RCC 7860 (cell line): ENCODE results near the gene GLIS2.

Experiments
- DNase-seq: peaks from one replicate; pipeline ENCODE4 v3.0.0-alpha.2; 2015; ENCODE audit warnings: low spot score
- FAIRE-seq: peaks from 2 replicates; lab custom pipeline; 2012; peaks lifted over from hg19 to GRCh38; lab: Jason Lieb, UNC

Gene GLIS2

DNA sequence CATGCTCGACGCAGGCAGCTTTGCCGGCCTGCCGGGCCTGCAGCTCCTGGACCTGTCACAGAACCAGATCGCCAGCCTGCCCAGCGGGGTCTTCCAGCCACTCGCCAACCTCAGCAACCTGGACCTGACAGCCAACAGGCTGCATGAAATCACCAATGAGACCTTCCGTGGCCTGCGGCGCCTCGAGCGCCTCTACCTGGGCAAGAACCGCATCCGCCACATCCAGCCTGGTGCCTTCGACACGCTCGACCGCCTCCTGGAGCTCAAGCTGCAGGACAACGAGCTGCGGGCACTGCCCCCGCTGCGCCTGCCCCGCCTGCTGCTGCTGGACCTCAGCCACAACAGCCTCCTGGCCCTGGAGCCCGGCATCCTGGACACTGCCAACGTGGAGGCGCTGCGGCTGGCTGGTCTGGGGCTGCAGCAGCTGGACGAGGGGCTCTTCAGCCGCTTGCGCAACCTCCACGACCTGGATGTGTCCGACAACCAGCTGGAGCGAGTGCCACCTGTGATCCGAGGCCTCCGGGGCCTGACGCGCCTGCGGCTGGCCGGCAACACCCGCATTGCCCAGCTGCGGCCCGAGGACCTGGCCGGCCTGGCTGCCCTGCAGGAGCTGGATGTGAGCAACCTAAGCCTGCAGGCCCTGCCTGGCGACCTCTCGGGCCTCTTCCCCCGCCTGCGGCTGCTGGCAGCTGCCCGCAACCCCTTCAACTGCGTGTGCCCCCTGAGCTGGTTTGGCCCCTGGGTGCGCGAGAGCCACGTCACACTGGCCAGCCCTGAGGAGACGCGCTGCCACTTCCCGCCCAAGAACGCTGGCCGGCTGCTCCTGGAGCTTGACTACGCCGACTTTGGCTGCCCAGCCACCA is 65.4 kb downstream of the GLIS2 start:
- no peak for FAIRE-seq
- no peak for DNase-seq

DNA sequence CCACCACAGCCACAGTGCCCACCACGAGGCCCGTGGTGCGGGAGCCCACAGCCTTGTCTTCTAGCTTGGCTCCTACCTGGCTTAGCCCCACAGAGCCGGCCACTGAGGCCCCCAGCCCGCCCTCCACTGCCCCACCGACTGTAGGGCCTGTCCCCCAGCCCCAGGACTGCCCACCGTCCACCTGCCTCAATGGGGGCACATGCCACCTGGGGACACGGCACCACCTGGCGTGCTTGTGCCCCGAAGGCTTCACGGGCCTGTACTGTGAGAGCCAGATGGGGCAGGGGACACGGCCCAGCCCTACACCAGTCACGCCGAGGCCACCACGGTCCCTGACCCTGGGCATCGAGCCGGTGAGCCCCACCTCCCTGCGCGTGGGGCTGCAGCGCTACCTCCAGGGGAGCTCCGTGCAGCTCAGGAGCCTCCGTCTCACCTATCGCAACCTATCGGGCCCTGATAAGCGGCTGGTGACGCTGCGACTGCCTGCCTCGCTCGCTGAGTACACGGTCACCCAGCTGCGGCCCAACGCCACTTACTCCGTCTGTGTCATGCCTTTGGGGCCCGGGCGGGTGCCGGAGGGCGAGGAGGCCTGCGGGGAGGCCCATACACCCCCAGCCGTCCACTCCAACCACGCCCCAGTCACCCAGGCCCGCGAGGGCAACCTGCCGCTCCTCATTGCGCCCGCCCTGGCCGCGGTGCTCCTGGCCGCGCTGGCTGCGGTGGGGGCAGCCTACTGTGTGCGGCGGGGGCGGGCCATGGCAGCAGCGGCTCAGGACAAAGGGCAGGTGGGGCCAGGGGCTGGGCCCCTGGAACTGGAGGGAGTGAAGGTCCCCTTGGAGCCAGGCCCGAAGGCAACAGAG is 66.3 kb downstream of the GLIS2 start:
- no peak for FAIRE-seq
- no peak for DNase-seq

DNA sequence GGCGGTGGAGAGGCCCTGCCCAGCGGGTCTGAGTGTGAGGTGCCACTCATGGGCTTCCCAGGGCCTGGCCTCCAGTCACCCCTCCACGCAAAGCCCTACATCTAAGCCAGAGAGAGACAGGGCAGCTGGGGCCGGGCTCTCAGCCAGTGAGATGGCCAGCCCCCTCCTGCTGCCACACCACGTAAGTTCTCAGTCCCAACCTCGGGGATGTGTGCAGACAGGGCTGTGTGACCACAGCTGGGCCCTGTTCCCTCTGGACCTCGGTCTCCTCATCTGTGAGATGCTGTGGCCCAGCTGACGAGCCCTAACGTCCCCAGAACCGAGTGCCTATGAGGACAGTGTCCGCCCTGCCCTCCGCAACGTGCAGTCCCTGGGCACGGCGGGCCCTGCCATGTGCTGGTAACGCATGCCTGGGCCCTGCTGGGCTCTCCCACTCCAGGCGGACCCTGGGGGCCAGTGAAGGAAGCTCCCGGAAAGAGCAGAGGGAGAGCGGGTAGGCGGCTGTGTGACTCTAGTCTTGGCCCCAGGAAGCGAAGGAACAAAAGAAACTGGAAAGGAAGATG is 67.0 kb downstream of the GLIS2 start:
- no peak for FAIRE-seq
- no peak for DNase-seq

DNA sequence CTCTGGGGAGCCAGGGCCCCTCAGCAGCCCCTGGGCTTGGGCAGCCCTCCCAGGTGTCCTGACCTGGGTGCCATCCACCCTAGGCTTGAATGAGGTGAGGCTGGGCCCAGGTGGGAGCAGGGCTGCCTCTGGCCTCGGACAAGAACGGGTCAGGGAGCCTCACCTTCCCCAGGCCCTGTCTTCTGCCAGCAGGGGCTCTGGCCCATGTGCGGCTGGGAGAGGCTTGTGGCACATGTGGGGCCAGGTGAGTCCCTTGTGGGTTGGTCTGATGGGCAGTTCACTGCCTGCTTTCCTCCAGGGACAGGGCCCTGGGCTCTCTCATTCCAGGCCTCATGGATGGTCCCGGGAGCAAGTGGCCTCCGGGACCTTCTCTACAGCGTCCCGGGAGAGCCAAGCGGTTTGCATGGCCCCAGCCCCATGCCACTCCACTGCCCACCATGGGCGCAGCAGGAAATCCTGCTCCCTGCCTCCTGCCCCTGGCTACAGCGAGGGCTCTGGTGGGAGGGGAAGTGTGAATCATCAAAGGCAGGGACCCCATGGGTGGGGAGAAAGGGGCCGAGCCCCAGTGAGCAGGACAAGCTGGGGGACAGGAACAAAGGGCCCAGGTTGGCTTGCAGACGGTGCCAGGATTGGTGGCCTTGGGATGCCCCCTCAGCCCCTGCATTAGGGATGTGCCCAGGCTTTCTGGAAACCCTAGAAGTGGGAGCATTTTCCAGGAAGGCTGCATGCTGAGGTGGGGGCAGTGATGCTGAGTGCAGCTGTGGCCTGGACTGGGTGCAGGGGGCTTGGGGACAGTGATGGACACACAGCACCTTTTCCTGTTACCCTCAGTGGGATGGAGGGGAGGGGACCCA is 68.0 kb downstream of the GLIS2 start:
- no peak for DNase-seq
- no peak for FAIRE-seq

DNA sequence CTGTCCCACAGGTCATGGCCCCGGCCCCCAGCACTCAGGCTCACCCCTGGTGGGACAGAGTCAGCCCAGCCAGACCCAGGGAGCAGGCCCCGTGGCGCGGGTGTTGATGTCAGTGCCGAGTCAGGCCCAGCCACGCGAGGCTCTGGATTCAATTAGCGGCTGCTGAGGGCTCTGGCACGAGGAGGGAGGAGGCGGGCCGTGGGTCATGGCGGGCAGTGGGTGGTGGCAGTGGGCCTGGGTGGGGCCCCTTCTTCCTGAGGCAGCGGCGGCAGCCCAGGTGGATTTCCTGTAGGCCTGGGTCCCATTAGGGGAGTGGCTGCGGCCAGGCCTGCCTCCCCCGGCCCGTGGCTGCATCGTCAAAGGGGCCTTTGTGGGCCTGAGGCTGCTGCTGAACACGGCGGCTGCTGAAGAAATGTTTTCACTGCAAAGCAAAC is 68.7 kb downstream of the GLIS2 start:
- DNase-seq (no peak), FAIRE-seq (no peak)

DNA sequence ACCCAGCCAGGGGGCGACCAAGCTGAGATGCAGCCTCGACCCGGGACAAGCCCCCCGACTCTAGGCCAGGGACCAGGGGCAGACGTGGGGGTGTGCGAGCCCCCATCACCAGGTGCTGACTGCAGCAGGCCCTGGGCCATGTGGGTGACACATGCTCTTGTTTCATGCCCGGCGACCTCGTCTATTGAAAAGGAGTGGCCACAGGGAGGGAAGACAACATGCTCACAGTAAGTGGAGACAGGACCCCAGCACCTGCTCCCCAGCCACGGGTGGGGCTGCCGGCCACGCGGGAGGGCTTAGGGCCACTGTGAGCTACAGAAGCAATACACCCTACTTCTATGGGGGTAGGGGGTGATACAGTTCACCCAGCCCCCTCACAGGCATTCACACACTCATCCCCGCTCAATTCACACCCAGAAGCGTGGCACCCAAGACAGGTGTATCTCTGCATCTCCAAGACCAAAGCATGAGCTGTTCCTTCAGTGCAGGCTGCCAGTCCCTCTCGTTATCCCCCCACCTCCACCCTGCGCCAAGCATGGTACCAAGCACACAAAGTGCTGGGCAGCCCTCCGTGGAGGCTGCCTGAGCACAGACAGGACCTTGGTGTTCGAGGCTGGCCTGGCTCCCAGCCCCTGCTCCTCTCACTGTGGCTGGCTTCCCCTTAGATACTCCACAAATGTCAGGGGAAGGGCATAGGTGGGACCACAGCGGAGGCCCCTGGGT is 69.4 kb downstream of the GLIS2 start:
- FAIRE-seq: no peak

DNA sequence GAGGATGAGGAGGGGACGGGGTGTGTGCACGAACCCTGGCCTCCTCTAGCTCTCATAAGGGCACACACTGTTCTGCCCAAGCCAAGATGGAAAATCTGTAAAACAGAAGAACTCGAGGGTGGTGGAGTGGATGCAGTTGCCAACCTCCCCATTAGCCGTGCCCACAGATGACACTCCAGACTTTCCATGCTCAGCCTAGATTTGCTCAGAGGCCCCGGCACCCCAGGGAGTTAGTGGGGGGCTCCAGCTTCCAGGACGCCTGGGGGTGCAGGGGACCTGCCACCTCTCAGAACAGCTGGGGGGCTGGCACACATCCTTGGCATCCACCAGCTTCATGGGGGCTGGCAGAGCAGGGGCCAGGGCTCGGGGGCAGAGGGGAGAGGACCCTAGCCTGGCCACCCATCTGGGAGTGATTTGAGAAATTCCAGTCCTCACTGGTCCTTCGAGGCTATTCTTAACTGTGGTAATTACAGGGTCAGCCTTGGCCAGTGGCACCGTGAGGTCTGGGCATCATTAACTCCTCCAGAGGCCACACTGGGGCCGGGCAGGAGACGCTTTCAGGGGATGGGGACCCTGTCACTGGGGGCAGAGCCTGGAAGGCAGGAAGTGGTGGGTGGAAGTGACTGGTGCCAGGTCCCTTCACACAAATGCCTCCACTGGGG is 70.1 kb downstream of the GLIS2 start:
- DNase-seq: no peak

More for the DNA sequence above, 69.4 kb downstream of the GLIS2 start:
- no peak for DNase-seq

DNA sequence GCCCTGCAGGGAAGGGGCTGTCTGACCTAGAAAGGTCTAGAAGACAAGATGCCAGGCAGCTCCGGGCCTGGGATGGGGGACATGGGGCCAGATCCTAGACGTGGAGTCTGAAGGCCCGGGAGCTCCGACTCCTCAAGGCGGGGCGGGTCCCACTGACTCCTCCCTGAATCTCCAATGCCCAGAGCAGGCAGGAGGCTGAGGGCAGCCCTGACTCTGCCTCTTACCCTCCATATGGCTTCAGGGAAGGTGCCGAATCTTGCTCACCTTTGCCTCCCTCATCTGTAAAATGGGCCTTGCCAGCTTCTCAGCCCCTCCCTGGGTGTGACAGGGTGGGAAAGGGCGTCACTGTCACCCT is 70.6 kb downstream of the GLIS2 start:
- no peak for DNase-seq

More for the DNA sequence above, 70.1 kb downstream of the GLIS2 start:
- no peak for FAIRE-seq

DNA sequence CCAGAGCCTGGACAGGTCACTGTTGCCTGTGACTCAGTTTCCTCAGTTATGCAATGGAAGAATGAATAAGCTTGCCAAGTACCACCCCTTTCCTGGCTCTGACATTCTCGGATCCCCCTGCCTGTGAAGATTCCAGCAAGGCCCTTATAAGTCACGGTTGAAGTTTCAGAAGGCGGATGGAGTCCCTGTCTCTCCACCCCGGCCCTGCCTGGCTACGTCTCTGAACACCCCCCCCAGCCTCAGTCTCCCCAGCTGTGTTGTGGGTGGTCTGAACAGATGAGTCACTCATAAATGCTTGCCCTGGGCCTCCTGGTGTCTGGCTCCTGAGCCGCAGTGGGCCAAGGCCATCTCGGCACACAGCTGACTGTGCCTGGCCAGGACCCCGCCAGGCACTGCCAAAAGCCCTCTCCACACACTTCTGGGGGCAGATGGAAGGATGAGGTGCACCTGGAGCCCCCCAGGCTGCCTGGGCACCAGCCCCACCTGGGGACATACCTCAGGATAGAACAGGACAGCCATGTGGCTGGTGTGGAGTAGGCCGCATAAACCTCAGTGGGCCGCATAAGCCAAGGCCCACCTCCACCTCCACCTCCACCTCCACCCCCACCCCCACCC is 71.2 kb downstream of the GLIS2 start:
- DNase-seq: no peak
- FAIRE-seq: no peak

More for the DNA sequence above, 70.6 kb downstream of the GLIS2 start:
- no peak for FAIRE-seq

DNA sequence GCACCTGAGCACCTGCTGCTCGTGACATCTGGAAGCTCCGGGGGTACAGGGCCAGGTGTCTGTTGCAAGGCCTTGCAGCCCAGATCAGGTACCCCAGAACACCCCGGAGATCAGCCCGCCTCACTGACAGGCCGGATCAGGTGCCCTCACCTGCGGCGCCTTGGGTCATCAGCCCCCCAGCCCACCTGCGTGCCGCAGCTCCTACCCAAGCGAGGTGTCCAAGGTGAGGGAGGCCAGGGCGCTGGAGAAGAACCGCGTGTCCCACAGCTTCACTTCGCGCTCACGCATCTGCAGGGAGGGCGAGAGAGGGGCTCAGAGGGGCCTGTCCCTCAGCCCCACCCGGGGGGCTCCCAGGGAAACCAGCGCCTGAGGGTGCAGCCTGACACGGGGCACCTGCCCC is 71.9 kb downstream of the GLIS2 start:
- FAIRE-seq: no peak
- no peak for DNase-seq

DNA sequence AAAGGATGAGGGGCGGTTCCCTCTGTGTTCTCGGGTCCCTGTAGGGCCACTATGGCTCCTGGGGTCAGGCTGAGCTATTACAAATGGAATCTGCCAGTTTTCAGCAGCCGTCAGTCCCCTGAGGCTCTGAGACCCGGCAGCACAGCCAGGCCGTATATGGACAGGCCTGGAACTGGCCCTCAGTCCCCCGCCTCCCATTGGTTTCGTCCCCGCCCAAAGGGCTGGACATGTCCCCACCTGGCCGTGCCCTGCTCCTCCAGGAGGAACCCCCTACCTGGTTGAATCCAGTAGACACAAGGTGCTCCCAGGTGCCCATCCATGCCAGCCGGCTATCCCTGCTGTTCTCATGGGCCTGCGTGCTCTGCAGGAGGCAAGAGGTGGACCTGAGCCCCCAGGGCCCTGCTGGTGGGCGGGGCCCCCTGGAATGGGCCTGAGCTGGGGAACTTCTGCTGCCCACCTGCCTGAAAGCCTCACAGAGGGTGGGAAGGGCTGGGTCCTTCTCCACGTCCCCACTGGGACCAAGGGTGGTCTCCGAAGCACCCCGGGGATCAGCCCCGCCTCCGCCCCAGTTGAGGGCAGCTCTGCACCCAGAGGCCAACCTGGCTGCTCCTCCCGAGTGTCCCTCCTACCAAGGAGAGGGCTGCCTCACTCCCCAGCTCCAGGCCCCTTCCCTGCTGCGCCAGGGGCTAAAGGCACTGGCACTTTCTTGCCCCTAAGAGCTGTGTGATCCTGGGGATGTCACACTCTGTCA is 72.6 kb downstream of the GLIS2 start:
- no peak for DNase-seq
- FAIRE-seq: no peak
